ENCODE data around the gene VPS8. TPM values are rescaled to one million over a fixed set of nuclear protein-coding genes. Genes with fewer than 3 reads are reported as not detected.

Gene VPS8
- total and polyA plus RNA-seq, 4 experiments from 2014 or later = 23.0 to 85.9 (median 60.2) TPM

GRCh38 chr3:184827572-184827971, 15.6 kb downstream of the VPS8 start:
- intact Hi-C loops (cut with micrococcal nuclease) = no loop called here
- POLR2A ChIA-PET (ENCODE audit: partially characterized antibody) = no interaction called here
- peaks cover 52 to 60% of the 10 kb centered on the region in 2 donors for H3K36me3 Mint-ChIP-seq
- Histone ChIP-seq H3K9me3 (ENCODE audit: control insufficient read depth in 1 of 2, low read length in 2 of 2) (no peaks in the 10 kb centered on the region), H3K36me3 (ENCODE audit: insufficient read depth, low read length) (peaks cover 9% of the 10 kb centered on the region), H3K27ac (ENCODE audit: low read depth, low read length) (no peak overlapping the region), H3K27me3 (ENCODE audit: insufficient read depth, low read length) (no peaks in the 10 kb centered on the region), H3K4me3 (ENCODE audit: low read length in 2 of 2) (no peak overlapping the region), H3K4me1 (ENCODE audit: insufficient read depth, low read length) (no peaks in the 10 kb centered on the region)
- no peaks in the 10 kb centered on the region for H3K9me3 Mint-ChIP-seq
- H3K4me3 Mint-ChIP-seq = no peak overlapping the region
- DNase-seq = no peak
- no peaks in the 10 kb centered on the region for H3K27me3 Mint-ChIP-seq
- H3K27ac Mint-ChIP-seq = no peak overlapping the region
- peaks cover 0 to 13% (median 9%) of the 10 kb centered on the region in 4 donors for H3K4me1 Mint-ChIP-seq
- CTCF ChIA-PET (ENCODE audit: partially characterized antibody) = no interaction called here

GRCh38 chr3:184832044-184832443, 20.1 kb downstream of the VPS8 start:
- ChIA-PET POLR2A (ENCODE audit: partially characterized antibody) (no interaction called here), CTCF (ENCODE audit: partially characterized antibody) (no interaction called here)
- H3K27ac ChIP-seq (ENCODE audit: low read depth, low read length) = no peak overlapping the region
- H3K27me3 ChIP-seq (ENCODE audit: insufficient read depth, low read length) = no peaks in the 10 kb centered on the region
- H3K36me3 ChIP-seq (ENCODE audit: insufficient read depth, low read length) = peaks cover 19% of the 10 kb centered on the region
- intact Hi-C loops (cut with micrococcal nuclease) = no loop called here
- DNase-seq = no peak
- Mint-ChIP-seq H3K4me3 (no peak overlapping the region), H3K9me3 (no peaks in the 10 kb centered on the region), H3K36me3 (peaks cover 68 to 83% of the 10 kb centered on the region in 2 donors), H3K27ac (no peak overlapping the region), H3K4me1 (peaks cover 0 to 9% (median 6%) of the 10 kb centered on the region in 4 donors), H3K27me3 (no peaks in the 10 kb centered on the region)
- no peak overlapping the region for H3K4me3 ChIP-seq (ENCODE audit: low read length in 2 of 2)
- no peaks in the 10 kb centered on the region for H3K4me1 ChIP-seq (ENCODE audit: insufficient read depth, low read length)
- no peaks in the 10 kb centered on the region for H3K9me3 ChIP-seq (ENCODE audit: control insufficient read depth in 1 of 2, low read length in 2 of 2)

GRCh38 chr3:184832903-184833302, 20.9 kb downstream of the VPS8 start:
- Mint-ChIP-seq H3K9me3 (no peaks in the 10 kb centered on the region), H3K27me3 (no peaks in the 10 kb centered on the region), H3K36me3 (peaks cover 67 to 84% of the 10 kb centered on the region in 2 donors), H3K4me1 (peaks cover 0 to 7% (median 5%) of the 10 kb centered on the region in 4 donors), H3K27ac (no peak overlapping the region), H3K4me3 (no peak overlapping the region)
- ChIA-PET CTCF (ENCODE audit: partially characterized antibody) (no interaction called here), POLR2A (ENCODE audit: partially characterized antibody) (no interaction called here)
- Histone ChIP-seq H3K4me1 (ENCODE audit: insufficient read depth, low read length) (no peaks in the 10 kb centered on the region), H3K27ac (ENCODE audit: low read depth, low read length) (no peak overlapping the region), H3K9me3 (ENCODE audit: control insufficient read depth in 1 of 2, low read length in 2 of 2) (no peaks in the 10 kb centered on the region), H3K36me3 (ENCODE audit: insufficient read depth, low read length) (peaks cover 21% of the 10 kb centered on the region), H3K4me3 (ENCODE audit: low read length in 2 of 2) (no peak overlapping the region), H3K27me3 (ENCODE audit: insufficient read depth, low read length) (no peaks in the 10 kb centered on the region)
- DNase-seq = no peak
- intact Hi-C loops (cut with micrococcal nuclease) = no loop called here

- no peaks in the 10 kb centered on the region for H3K9me3 ChIP-seq (ENCODE audit: control insufficient read depth in 1 of 2, low read length in 2 of 2)
- peaks cover 26% of the 10 kb centered on the region for H3K36me3 ChIP-seq (ENCODE audit: insufficient read depth, low read length)
- no peak for DNase-seq
- no peak overlapping the region for H3K27ac ChIP-seq (ENCODE audit: low read depth, low read length)
- ChIA-PET CTCF (ENCODE audit: partially characterized antibody) (no interaction called here), POLR2A (ENCODE audit: partially characterized antibody) (no interaction called here)
- no peaks in the 10 kb centered on the region for H3K27me3 ChIP-seq (ENCODE audit: insufficient read depth, low read length)
- no peaks in the 10 kb centered on the region for H3K9me3 Mint-ChIP-seq
- no peak overlapping the region for H3K4me3 Mint-ChIP-seq
- peaks cover 0 to 4% (median 0%) of the 10 kb centered on the region in 4 donors for H3K4me1 Mint-ChIP-seq
- H3K36me3 Mint-ChIP-seq = peaks cover 76% of the 10 kb centered on the region in 2 donors
- H3K27me3 Mint-ChIP-seq = no peaks in the 10 kb centered on the region
- H3K27ac Mint-ChIP-seq = no peak overlapping the region
- intact Hi-C loops (cut with micrococcal nuclease) = no loop called here
- H3K4me1 ChIP-seq (ENCODE audit: insufficient read depth, low read length) = no peaks in the 10 kb centered on the region
- no peak overlapping the region for H3K4me3 ChIP-seq (ENCODE audit: low read length in 2 of 2)
Observed at GRCh38 chr3:184836090-184836822, 24.3 kb downstream of the VPS8 start.

- Mint-ChIP-seq H3K27ac (no peak overlapping the region), H3K4me1 (peaks cover 0 to under 1% (median 0%) of the 10 kb centered on the region in 4 donors), H3K4me3 (no peak overlapping the region), H3K36me3 (peaks cover 33 to 38% of the 10 kb centered on the region in 2 donors), H3K27me3 (no peaks in the 10 kb centered on the region), H3K9me3 (no peaks in the 10 kb centered on the region)
- Histone ChIP-seq H3K4me1 (ENCODE audit: insufficient read depth, low read length) (no peaks in the 10 kb centered on the region), H3K9me3 (ENCODE audit: control insufficient read depth in 1 of 2, low read length in 2 of 2) (no peaks in the 10 kb centered on the region), H3K4me3 (ENCODE audit: low read length in 2 of 2) (no peak overlapping the region), H3K27me3 (ENCODE audit: insufficient read depth, low read length) (no peaks in the 10 kb centered on the region), H3K36me3 (ENCODE audit: insufficient read depth, low read length) (peaks cover 12% of the 10 kb centered on the region), H3K27ac (ENCODE audit: low read depth, low read length) (no peak overlapping the region)
- CTCF ChIA-PET (ENCODE audit: partially characterized antibody) = no interaction called here
- intact Hi-C loops (cut with micrococcal nuclease) = no loop called here
- POLR2A ChIA-PET (ENCODE audit: partially characterized antibody) = no interaction called here
- DNase-seq = no peak
Observed at GRCh38 chr3:184842433-184842832, 30.5 kb downstream of the VPS8 start.

- Histone ChIP-seq H3K27ac (ENCODE audit: low read depth, low read length) (no peak overlapping the region), H3K4me1 (ENCODE audit: insufficient read depth, low read length) (no peaks in the 10 kb centered on the region), H3K27me3 (ENCODE audit: insufficient read depth, low read length) (no peaks in the 10 kb centered on the region), H3K4me3 (ENCODE audit: low read length in 2 of 2) (no peak overlapping the region), H3K9me3 (ENCODE audit: control insufficient read depth in 1 of 2, low read length in 2 of 2) (no peaks in the 10 kb centered on the region), H3K36me3 (ENCODE audit: insufficient read depth, low read length) (peaks cover 13% of the 10 kb centered on the region)
- DNase-seq = no peak
- Mint-ChIP-seq H3K4me3 (no peak overlapping the region), H3K27me3 (no peaks in the 10 kb centered on the region), H3K36me3 (peaks cover 31 to 36% of the 10 kb centered on the region in 2 donors), H3K27ac (peak overlapping the region in 2 of 7 donors; percentile 48 to 65), H3K9me3 (no peaks in the 10 kb centered on the region), H3K4me1 (no peaks in the 10 kb centered on the region)
- POLR2A ChIA-PET (ENCODE audit: partially characterized antibody) = no interaction called here
- intact Hi-C loops (cut with micrococcal nuclease) = no loop called here
- CTCF ChIA-PET (ENCODE audit: partially characterized antibody) = interaction anchor here (1.2 kb wide), 1 partner anchor 8 kb away, joined by 3 read pairs; no protein-coding TSS in a partner anchor
Observed at GRCh38 chr3:184845819-184846218, 33.9 kb downstream of the VPS8 start.

- H3K27ac ChIP-seq (ENCODE audit: low read depth, low read length) = no peak overlapping the region
- peak overlapping the region in 1 of 7 donors; percentile 19 for H3K27ac Mint-ChIP-seq
- H3K27me3 ChIP-seq (ENCODE audit: insufficient read depth, low read length) = no peaks in the 10 kb centered on the region
- H3K4me1 Mint-ChIP-seq = no peaks in the 10 kb centered on the region
- peaks cover 28 to 40% of the 10 kb centered on the region in 2 donors for H3K36me3 Mint-ChIP-seq
- no peaks in the 10 kb centered on the region for H3K9me3 Mint-ChIP-seq
- no peak overlapping the region for H3K4me3 ChIP-seq (ENCODE audit: low read length in 2 of 2)
- no peak overlapping the region for H3K4me3 Mint-ChIP-seq
- CTCF ChIA-PET (ENCODE audit: partially characterized antibody) = no interaction called here
- no peaks in the 10 kb centered on the region for H3K4me1 ChIP-seq (ENCODE audit: insufficient read depth, low read length)
- no peaks in the 10 kb centered on the region for H3K27me3 Mint-ChIP-seq
- no peaks in the 10 kb centered on the region for H3K9me3 ChIP-seq (ENCODE audit: control insufficient read depth in 1 of 2, low read length in 2 of 2)
- DNase-seq = no peak
- intact Hi-C loops (cut with micrococcal nuclease) = no loop called here
- POLR2A ChIA-PET (ENCODE audit: partially characterized antibody) = no interaction called here
- peaks cover 13% of the 10 kb centered on the region for H3K36me3 ChIP-seq (ENCODE audit: insufficient read depth, low read length)
Observed at GRCh38 chr3:184846496-184846895, 34.5 kb downstream of the VPS8 start.
